MM.1S (cell line): Measurements from ENCODE around the gene TSHZ1.

Experiments used
- EZH2 ChIP-seq: fragments of 300-600 bp; sonication (generic); optimal IDR thresholded peaks from 2 replicates; pipeline ENCODE3; 2017; ENCODE audit warnings: low read depth, mild to moderate bottlenecking, antibody characterized with exemption, low read length, mixed read lengths
- EZH2phosphoT487 ChIP-seq: fragments of 300-600 bp; sonication (generic); IDR thresholded peaks from 2 replicates; pipeline ENCODE4 v1.6.1; 2018; ENCODE audit warnings: antibody characterized with exemption, low read length
- TF ChIP-seq, protein P1 (sequence below): fragments of 300-600 bp; sonication (generic); IDR thresholded peaks from 2 replicates; pipeline ENCODE4 v1.5.1; 2016; ENCODE audit warnings: antibody characterized with exemption, low read length, mixed read lengths

- TF ChIP-seq, protein P1, sequence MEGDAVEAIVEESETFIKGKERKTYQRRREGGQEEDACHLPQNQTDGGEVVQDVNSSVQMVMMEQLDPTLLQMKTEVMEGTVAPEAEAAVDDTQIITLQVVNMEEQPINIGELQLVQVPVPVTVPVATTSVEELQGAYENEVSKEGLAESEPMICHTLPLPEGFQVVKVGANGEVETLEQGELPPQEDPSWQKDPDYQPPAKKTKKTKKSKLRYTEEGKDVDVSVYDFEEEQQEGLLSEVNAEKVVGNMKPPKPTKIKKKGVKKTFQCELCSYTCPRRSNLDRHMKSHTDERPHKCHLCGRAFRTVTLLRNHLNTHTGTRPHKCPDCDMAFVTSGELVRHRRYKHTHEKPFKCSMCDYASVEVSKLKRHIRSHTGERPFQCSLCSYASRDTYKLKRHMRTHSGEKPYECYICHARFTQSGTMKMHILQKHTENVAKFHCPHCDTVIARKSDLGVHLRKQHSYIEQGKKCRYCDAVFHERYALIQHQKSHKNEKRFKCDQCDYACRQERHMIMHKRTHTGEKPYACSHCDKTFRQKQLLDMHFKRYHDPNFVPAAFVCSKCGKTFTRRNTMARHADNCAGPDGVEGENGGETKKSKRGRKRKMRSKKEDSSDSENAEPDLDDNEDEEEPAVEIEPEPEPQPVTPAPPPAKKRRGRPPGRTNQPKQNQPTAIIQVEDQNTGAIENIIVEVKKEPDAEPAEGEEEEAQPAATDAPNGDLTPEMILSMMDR = no peak
- TF ChIP-seq EZH2 (no peak), EZH2phosphoT487 (no peak)
Measured at GRCh38 chr18:75244351-75245313, 34.0 kb downstream of the TSHZ1 start.
